Islet of Langerhans (tissue), 1 donor: ENCODE data around the gene LILRA1.
"Not testable (repeated sequence)": the region's sequence is repeated elsewhere in the genome, so short reads cannot be mapped to it uniquely, and the experiment has no call there.

ENCODE experiments used
- FAIRE-seq: peaks from one replicate; lab custom pipeline; 2011; peaks lifted over from hg19 to GRCh38; lab: Jason Lieb, UNC

LILRA1 gene

DNA sequence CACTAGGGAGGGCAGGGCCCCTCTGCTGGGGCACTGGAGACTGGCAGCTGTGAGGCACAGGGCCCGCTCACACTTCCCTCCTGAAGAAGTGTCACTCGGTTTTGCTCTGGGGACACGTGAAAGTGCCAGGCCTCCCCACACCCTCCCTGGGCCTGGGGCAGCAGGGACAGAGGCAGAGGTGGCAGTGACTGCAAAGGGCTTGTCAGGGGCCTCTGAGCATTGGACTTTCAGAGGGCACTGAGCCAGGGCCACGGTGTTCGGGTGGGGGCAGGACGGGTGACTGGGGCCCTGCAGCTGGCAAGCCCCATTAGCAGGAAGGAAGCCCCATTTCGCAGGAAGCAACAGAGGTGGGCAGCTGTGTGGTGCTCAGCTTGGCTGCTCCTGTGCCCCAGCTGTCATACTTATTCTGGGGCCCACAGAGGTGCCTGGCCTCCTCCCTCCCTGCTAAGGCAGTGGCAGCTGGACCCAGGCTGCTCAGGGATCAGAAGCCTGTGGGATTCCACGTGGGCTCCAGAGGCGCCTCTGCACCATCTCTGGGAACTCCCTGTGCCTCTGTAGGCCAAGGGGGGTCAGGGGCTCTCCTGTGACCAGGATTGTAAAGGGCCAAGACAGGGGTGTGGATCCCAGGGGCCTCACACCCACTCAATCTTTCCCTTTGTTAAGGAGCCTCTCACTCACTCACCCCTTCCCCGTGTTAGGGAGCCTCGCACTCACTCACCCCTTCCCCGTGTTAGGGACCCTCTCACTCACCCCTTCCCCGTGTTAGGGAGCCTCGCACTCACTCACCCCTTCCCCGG is 31.7 kb downstream of the LILRA1 start:
- not testable (repeated sequence) for FAIRE-seq

DNA sequence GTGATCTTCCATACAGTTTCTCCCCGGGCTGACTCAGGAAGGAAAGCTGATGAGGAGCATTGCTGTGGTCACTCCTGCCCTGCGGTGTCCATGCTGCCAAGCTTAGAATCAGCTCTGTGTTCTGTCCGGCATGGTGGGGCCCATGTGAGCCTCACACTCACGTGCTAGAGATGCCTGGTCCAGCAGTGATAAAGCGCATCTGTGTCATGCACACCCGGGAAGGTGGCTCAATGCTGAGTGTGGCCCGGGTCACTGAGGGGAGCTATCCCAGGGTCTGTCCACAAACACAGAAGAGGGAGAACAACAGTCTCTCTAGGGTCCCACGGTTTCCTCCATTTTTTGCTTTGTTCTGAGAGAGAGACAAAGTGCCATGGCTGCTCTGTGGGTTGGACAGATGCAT is 33.3 kb downstream of the LILRA1 start:
- FAIRE-seq = no peak

DNA sequence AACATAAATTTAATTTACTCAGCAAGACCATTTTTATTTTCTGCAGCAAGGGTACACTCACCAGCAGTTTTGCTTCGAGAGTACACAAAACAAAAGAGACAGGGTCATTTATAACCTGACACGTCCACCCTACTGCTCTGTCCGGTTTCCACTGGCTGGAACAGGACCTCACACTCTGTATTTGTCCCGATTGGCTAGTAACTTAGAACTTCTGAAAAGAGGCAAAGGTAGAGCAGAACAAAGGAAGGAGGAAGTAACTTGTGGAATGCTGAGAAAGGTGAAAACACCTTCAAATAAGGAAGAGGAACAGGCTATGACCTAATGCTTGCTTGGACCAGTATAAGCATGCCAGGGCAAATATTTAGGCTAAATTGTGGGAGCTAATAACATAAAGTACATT is 34.5 kb downstream of the LILRA1 start:
- not testable (repeated sequence) for FAIRE-seq

DNA sequence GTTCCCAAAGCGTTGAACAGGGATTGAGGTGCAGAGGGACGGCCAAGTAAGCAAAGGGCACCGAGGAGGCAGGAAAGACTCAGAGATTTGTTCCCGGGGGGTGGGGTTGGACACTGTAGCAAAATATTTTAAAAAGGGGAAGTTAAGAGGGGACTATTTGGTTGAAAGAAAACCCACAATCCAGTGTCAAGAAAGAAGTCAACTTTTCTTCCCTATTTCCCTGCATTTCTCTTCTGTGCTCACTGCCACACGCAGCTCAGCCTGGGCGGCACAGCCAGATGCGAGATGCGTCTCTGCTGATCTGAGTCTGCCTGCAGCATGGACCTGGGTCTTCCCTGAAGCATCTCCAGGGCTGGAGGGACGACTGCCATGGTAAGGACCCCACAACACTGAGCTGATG is 36.8 kb downstream of the LILRA1 start, which contains the start of gene LILRB1:
TSS of gene LILRB1 (plus strand) at position 223 of the 400 bp plus-strand sequence. CDS start 590 bp downstream, outside the sequence.
- FAIRE-seq = not testable (repeated sequence)

DNA sequence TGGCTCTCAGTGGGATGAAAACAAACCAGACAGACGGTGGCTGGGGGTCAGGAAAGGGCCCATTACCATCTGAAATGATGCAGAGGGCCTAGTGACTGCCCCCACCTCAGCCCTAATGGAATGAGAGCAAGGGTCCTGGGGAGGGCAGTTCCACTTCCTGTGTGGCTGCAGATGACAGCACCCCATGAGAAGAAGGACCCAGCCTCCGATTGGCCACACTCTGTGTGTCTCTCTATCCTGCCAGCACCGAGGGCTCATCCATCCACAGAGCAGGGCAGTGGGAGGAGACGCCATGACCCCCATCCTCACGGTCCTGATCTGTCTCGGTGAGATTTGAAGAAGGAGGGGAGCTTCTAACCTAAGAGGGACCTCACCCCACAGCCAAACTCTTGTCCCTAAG is 37.4 kb downstream of the LILRA1 start:
- FAIRE-seq = no peak

DNA sequence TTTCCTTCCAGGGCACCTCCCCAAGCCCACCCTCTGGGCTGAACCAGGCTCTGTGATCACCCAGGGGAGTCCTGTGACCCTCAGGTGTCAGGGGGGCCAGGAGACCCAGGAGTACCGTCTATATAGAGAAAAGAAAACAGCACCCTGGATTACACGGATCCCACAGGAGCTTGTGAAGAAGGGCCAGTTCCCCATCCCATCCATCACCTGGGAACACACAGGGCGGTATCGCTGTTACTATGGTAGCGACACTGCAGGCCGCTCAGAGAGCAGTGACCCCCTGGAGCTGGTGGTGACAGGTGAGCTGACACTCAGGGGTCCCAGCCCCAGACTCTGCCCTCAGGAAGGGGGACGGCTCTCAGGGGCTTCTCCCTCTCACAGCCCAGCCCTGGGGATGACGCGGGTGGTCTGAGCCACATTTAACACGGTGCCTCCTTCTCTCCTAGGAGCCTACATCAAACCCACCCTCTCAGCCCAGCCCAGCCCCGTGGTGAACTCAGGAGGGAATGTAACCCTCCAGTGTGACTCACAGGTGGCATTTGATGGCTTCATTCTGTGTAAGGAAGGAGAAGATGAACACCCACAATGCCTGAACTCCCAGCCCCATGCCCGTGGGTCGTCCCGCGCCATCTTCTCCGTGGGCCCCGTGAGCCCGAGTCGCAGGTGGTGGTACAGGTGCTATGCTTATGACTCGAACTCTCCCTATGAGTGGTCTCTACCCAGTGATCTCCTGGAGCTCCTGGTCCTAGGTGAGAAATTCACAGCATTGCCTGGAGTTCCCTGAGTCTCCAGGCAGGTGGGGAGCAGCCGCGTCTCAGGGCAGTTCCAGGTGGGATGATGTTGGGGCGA is 38.3 kb downstream of the LILRA1 start:
- FAIRE-seq = not testable (repeated sequence)

DNA sequence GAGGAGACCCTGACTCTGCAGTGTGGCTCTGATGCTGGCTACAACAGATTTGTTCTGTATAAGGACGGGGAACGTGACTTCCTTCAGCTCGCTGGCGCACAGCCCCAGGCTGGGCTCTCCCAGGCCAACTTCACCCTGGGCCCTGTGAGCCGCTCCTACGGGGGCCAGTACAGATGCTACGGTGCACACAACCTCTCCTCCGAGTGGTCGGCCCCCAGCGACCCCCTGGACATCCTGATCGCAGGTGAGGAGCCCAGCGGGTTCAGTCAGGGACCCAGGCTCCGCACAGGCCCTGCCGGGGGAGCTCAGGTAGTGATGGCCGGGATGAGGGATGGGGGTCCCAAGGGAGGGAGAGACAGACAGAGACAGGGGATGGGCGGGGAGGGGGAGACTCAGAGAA is 39.1 kb downstream of the LILRA1 start:
- FAIRE-seq = not testable (repeated sequence)

DNA sequence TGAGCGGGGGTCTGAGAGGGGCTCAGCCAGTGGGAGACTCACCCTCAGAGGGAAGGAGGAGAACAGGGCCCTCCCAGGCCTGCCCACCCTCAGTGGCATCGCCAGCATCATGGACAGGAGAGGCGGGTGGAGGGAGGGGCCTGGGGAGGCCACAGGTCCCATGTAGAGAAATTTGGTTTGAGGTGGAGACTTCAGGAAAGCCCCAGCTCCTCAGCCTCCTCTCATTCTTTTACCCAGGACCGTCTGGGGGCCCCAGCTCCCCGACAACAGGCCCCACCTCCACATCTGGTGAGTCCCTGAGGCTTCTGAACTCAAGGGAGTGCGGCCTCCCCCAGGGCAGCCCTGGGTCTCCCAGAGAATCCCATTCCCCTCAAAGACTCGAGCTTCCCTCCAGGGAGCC is 40.0 kb downstream of the LILRA1 start:
- FAIRE-seq = no peak

DNA sequence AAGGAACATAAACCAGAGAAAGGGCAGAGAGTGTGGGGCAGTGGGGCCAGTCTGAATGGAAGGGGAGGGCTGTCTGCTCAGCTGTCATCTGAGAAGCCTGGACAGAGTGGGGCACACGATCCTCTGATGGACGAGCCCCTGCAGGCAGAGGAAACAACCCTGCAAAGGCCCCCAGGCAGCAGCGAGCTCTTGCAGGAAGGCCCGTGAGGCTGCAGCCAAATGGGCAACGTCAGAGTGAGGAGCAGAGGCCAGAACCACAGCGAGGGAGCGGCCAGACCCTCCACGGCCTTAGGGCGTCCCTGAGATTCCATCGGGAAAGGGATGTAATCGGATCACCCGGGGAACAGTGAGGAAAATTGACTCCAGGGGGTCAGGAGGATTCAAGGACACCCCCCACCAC is 42.6 kb downstream of the LILRA1 start:
- FAIRE-seq = not testable (repeated sequence)

DNA sequence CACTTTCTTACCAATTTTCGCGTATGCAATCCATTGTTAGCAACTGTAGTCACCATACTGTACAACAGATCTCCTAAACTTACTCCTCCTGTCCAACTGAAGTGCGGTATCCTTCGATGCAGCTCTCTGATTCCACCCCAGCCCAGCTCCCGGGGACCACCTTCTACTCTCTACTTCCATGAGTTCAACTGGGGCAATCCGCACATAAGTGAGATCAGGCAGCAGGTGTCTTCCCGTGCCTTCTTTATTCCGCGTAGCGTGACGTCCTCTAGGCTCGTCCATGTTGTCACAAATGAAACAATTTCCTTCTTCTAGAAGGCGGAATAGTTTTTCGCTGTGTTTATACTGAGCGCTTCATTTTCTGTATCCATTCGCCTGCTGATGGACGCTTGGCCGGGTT is 45.3 kb downstream of the LILRA1 start:
- FAIRE-seq = no peak

DNA sequence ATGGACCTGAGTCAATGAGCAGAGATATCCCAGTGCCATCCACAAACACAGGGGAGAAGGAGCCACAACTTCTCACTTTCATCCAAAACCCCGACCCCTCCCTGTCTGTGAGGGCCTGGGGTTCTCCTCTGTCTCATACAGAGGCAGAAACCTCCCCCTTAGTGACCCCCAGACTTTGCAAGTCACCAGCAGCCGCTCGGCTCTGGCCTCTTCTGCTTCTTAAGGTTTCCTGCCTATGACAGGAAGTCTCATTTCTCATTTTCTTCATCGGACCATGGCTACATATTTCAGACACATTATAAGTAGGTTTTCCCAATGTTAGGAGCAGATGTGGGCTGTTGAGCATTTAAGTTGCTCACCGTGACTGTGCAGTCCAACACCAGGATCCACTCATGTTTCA is 49.5 kb downstream of the LILRA1 start:
- FAIRE-seq = not testable (repeated sequence)

DNA sequence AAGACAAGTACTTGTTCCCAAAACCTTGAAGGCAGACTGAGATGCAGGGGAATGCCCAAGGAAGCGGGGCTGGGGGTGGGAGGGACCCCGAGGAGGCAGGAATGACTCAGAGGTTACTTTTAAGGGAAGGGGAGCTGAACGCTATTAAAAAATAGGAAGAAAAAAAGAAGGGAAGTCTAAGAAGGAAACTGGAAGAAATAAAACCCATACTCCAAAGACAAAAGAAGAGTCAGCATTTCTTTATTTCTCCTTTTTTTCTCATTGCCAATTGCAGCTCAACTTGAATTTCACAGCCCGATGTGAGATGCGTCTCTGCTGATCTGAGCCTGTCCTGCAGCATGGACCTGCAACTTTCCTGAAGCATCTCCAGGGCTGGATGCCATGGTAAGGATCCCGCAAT is 50.2 kb downstream of the LILRA1 start:
- FAIRE-seq = not testable (repeated sequence)

DNA sequence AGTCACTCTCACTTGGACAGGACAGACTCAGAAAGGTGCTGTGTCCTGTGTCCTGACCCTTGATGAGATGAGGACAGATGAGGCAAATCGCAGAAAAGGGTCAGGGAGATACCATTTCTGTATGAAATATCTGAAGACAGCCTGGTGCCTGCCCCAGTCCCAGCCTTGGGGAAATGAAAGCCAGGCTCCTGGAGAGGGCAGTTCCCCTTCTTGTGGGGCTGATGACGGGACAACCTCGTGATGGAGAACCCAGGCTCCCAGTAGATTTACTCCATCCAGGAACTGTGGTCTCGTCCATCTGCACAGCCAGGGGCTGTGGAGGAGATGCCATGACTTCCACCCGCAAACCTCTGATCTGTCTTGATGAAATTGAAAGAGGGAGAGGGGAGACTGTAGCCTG is 50.6 kb downstream of the LILRA1 start:
- no peak for FAIRE-seq

DNA sequence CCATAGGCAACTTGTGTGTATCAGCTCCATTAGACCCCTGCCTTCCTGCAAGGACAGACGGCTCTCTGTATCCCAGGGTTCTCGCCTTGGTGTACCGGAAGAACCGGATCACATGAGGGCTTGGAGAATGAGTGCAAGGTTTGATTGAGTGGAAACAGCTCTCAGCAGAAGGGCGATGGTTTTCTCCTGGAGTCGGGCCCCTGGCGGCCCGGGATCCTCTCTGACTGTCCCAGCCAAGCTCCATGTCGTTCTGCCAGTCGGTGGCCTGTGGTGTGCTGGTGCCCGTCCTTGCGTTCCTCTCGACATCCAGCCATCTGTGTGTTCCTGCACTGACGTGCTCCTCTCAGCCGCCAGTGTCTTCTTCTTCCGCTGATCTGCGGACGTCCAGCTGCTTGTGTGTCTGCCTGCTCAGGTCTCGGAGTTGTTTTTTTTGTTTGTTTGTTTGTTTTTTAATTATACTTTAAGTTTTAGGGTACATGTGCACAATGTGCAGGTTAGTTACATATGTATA is 53.0 kb downstream of the LILRA1 start:
- FAIRE-seq = no peak

DNA sequence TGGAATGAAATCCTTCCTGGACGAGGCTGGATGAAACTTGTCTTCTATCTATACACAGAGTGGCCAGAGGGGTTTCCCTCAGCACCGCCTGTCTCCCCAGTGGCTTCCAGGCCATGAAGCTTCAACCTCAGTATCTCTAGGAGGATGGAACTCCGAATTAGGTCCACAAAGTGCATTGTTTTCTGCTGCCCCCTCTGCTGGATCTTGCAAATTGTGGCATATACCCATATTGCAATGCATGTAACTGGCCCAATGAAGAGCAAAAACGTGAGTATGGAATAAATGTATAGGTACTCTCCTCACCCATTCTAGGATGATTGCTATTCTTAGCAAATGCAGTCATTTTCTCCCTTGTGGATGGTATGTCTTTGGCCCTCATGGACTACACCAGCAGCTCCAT is 54.7 kb downstream of the LILRA1 start:
- FAIRE-seq = no peak

DNA sequence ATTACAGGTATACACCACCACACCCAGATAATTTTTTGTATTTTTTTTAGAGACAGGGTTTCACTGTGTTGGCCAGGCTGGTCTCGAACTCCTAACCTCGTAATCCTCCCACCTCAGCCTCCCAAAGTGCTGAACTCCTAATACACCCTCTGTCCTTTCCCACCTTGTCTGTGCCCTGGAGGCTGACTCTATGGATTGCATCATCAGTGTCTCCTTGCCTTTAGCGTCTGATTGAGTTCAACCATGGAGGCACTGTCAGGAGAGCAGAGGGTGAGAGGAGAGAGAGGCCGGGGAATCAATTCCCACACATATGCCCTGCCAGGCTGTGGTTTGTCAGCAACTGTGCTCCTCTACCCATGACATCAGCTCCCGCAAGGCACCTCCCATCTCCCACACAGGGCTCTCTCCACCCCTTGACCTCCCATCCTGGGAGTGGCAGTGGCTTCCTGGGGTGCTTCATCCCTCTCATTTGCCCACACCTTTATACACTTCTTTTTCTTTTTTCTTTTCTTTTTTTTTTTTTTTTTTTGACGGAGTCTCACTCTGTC is 56.8 kb downstream of the LILRA1 start:
- no peak for FAIRE-seq
